SK-N-SH treated with all-trans-retinoic acid at 6 μM for 48 hours (cell line): ENCODE data around the gene RRM1.

Source experiments
- ARNTL ChIP-seq: fragments of 450-650 bp; formaldehyde crosslinking; IDR thresholded peaks from 2 replicates; pipeline ENCODE4 v1.5.0; 2020; ENCODE audit warnings: low read depth, mild to moderate bottlenecking, moderate library complexity, borderline replicate concordance
- BACH2 ChIP-seq: fragments of 250-450 bp; sonication (Bioruptor Pico); IDR thresholded peaks from 2 replicates; pipeline ENCODE4 v1.9.0; 2021; ENCODE audit warnings: mild to moderate bottlenecking, borderline replicate concordance
- CSDC2 ChIP-seq: fragments of 250-450 bp; sonication (Bioruptor Pico); IDR thresholded peaks from 2 replicates; pipeline ENCODE4 v1.5.0; 2020; ENCODE audit warnings: mild to moderate bottlenecking, moderate library complexity
- OSR1 ChIP-seq: fragments of 250-450 bp; sonication (Bioruptor Pico); IDR thresholded peaks from 2 replicates; pipeline ENCODE4 v1.8.0; 2022; ENCODE audit warnings: moderate library complexity, mild to moderate bottlenecking, inconsistent platforms
- SNAI2 ChIP-seq: fragments of 250-450 bp; sonication (Bioruptor Pico); IDR thresholded peaks from 2 replicates; pipeline ENCODE4 v1.5.0; 2020; ENCODE audit warnings: mild to moderate bottlenecking, moderate library complexity
- ZC3H10 ChIP-seq: fragments of 250-450 bp; sonication (Bioruptor Pico); IDR thresholded peaks from 2 replicates; pipeline ENCODE4 v1.5.1; 2021; ENCODE audit warnings: mild to moderate bottlenecking, moderate library complexity
- ZFP3 ChIP-seq: fragments of 250-450 bp; sonication (Bioruptor Pico); IDR thresholded peaks from 2 replicates; pipeline ENCODE4 v1.5.0; 2020; ENCODE audit warnings: mild to moderate bottlenecking, moderate library complexity
- ZFP30 ChIP-seq: fragments of 450-650 bp; formaldehyde crosslinking; IDR thresholded peaks from 2 replicates; pipeline ENCODE4 v1.5.0; 2022; ENCODE audit warnings: mild to moderate bottlenecking, moderate library complexity
- ZNF565 ChIP-seq: fragments of 450-650 bp; formaldehyde crosslinking; conservative IDR thresholded peaks from 2 replicates; pipeline ENCODE4 v1.5.0; 2020; ENCODE audit warnings: low read depth, mild to moderate bottlenecking, moderate library complexity

- TF ChIP-seq ZFP3 (CRISPR knock-in tag) (no peak), SNAI2 (no peak), ZNF565 (no peak), BACH2 (no peak), ZC3H10 (CRISPR knock-in tag) (no peak), ZFP30 (CRISPR knock-in tag) (no peak), ARNTL (CRISPR knock-in tag) (no peak), CSDC2 (no peak), OSR1 (CRISPR knock-in tag) (no peak)
Observed at GRCh38 chr11:4184163-4184916, 89.7 kb downstream of the RRM1 start.
